Activated CD4-positive, alpha-beta T cell treated with anti-CD3 and anti-CD28 coated beads, Interleukin-2, amount 50 U/mL, for 24 hours (primary cell): ENCODE data around the gene UBA7.
A peak's percentile ranks its signal among the peaks of the same experiment; 100 is the strongest.

Source experiments
- DNase-seq, 2 donors: peaks; one replicate each; pipeline ENCODE4 v3.0.0-alpha.2; 2020; ENCODE audit warnings: low read depth in 1 of 2, low spot score in 1 of 2

UBA7 gene

GRCh38 chr3:49805897-49806701, 7.7 kb downstream of the UBA7 start:
- no peak for DNase-seq

GRCh38 chr3:49805367-49805782, 8.4 kb downstream of the UBA7 start:
- no peak for DNase-seq

GRCh38 chr3:49804141-49805041, 9.4 kb downstream of the UBA7 start:
- no peak for DNase-seq

- DNase-seq: peak in 1 of 2 donors; percentile 15
These were observed 10.2 kb downstream of the UBA7 start for GRCh38 chr3:49803465-49804140.

- DNase-seq: peak; percentile 74 to 83
These were observed 10.9 kb downstream of the UBA7 start, which contains the start of gene INKA1 for GRCh38 chr3:49802719-49803464. Gene INKA1 (plus strand): TSS chr3:49803261. CDS start chr3:49803393, 132 bp downstream.

GRCh38 chr3:49801160-49801559, 12.6 kb downstream of the UBA7 start:
- DNase-seq: no peak

GRCh38 chr3:49799761-49800160, 14.0 kb downstream of the UBA7 start, which contains the start of gene CDHR4:
Gene CDHR4 (minus strand): TSS chr3:49799873. CDS start chr3:49799812, 61 bp downstream.
- no peak for DNase-seq

DNA sequence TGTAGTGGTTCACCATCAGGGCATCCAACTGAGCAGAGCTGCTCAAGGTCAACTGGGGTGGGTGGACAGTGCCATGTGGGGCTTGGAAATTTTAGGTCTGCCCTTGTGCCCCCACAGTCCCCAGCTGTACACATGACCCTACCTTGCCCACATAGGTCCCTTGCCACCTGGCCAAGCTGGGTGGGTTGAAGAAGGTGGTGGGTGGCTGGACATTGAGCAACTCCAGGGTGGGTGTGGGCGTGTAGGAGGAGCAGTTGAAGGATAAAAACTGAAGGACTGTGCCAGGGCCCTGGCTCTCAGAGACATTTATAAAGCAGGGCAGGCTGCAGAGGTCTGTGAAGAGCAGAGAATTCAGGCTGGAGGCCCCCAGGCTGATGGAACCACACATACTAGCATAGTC, 14.6 kb downstream of the UBA7 start:
- DNase-seq: no peak

- no peak for DNase-seq
These were observed 18.5 kb downstream of the UBA7 start for GRCh38 chr3:49794926-49795905.

DNA sequence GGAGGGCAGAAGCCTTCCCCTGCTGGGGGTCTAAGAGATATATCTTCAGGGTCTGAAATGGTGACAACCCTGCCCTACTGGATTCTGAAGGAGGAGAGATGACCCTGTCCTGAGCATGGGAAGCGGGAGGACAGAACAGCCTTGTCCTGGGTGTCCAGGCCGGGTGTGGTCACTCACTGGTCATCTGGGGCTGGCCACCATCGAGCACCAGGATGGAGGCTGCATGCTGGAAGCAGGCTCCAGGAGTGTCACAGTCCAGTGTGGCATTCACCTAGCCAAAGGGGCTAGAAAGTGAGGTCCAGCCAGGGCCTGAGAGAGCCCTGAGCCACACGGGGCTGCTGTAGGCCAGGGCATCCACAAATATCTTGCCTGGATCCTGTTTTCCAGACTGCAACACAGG, 19.3 kb downstream of the UBA7 start:
- no peak for DNase-seq

- DNase-seq: no peak
These were observed 20.2 kb downstream of the UBA7 start for GRCh38 chr3:49793486-49794085.

DNA sequence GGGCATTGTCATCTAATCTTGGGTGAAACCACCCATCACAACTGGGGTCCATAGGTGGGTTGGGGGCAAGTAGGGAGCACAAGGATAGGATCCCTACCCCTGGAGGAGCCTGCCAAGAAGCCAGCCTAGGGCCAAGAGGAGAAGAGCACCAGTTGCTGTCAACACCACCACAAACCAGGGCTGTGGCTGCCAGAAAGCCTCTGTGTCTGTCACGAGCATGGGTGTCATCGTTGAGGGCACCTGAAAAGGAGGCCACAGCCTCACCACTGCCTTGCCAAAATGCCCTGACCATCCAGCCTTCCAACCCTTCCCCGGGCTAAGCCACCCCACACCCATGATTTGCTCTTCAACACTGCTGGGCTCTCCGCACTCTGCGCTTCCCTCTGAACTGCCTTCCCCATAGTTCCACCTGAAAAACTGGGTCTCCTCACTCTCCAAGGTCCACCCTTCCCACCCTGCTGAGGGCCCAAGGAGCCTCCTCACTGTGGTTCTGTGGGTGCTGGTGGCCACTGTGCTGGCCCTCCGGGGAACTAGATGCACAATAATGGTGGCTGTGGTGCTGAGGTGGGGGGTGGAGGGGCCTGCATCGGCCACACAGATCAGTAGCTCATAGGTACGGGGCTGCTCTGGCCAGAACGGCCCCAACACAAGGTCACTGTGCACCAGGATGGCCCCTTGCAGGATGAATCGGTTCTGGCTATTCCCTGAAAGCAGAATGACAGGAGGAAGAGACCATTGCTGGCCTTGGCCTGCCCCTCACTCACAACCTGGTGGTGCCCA, 21.2 kb downstream of the UBA7 start:
- DNase-seq: no peak

GRCh38 chr3:49791571-49791970, 22.2 kb downstream of the UBA7 start:
- no peak for DNase-seq

- DNase-seq: no peak
These were observed 22.9 kb downstream of the UBA7 start for GRCh38 chr3:49790626-49791411.

DNA sequence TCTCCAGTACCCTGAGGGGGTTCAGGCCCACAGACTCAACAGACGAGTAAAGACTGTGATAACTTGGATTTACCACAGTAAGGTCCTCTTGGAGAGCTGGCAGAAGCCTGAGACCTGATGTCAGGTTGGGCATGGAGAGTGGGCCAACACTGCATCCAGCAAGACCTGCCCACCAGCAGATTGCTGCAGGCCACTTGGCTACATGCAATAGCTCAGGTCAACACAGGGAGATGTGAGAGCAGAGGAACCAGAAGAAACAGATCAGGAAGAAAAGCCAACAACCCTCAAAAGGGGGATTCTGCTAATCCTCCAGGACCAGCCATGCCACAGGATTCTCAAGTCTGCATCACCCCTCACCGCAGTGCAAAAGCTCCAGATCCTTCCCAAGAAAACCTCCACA, 25.7 kb downstream of the UBA7 start:
- DNase-seq: no peak

- no peak for DNase-seq
These were observed 26.2 kb downstream of the UBA7 start for GRCh38 chr3:49787536-49787935.

- DNase-seq: no peak
These were observed 26.6 kb downstream of the UBA7 start for GRCh38 chr3:49787182-49787464.
